Measurements from ENCODE around the gene CD22. TPM values are rescaled to one million over a fixed set of nuclear protein-coding genes. Genes with fewer than 3 reads are reported as not detected.

CD22 gene
- total and polyA plus RNA-seq, 2 of the 8 experiments (the other 6 are each of a cell fraction or from before 2014, with no cell fraction given) = 0.06 to 0.60 TPM

DNA sequence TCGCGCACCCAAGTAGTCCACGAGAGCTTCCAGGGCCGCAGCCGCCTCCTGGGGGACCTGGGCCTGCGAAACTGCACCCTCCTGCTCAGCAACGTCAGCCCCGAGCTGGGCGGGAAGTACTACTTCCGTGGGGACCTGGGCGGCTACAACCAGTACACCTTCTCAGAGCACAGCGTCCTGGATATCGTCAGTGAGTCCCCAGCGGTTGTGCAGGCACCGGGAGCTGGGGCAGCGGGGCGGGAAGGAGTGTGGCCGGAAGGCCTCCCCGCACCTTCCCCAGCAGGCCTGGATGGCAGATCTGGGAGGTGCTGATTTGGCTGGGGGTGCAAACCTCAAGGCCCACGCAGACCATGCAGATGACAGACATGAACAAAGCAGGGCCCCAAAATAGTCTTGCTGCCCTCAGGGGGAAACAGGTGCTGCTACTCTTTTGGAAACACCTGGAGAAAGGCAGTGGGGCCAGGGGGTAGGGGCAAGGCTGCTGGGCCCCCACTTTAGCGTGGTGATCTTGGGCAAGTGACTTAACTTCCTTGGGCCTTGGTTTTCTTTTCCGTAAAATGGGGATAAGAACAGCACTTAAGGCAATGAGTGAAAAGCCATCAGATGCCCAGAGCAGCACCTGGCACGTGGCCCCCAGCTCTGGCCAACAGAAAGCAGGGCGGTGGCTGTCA, 33.1 kb upstream of the CD22 start (continued):
- TF ChIP-seq CTBP2 (IDR thresholded peaks at IDR 0.05; ENCODE audit: borderline replicate concordance, insufficient read depth, insufficient read length, low read length) (no peak), TAF1 (IDR thresholded peaks at IDR 0.05; ENCODE audit: low read depth, low read length) (no peak)

All from H1 (cell line).